CD4-positive, alpha-beta T cell (primary cell): ENCODE measurements around the gene TLCD1. TPM values are rescaled to one million over a fixed set of nuclear protein-coding genes. Genes with fewer than 3 reads are reported as not detected.

Experiments
- ATAC-seq: fragments of 200-7000 bp; cut with Tn5 transposase; one replicate; pipeline ENCODE4 v1.10.0; 2022; ENCODE audit warnings: mild to moderate bottlenecking; ENCODE audit not compliant: poor library complexity
- CTCF ChIA-PET: fragments of 350-600 bp; sonication (Branson Sonifier 250); formaldehyde crosslinking; loops from one replicate; lab custom pipeline; 2021; ENCODE audit warnings: antibody characterized with exemption, inconsistent platforms; lab: Charles Lee
- POLR2A ChIA-PET: fragments of 350-600 bp; sonication (Branson Sonifier 250); formaldehyde crosslinking; loops from one replicate; lab custom pipeline; 2021; ENCODE audit warnings: antibody characterized with exemption, inconsistent platforms; lab: Charles Lee
- DNase-seq, 14 experiments: peaks; one replicate each; pipeline ENCODE4 v3.0.0-alpha.2; 2013 to 2020; ENCODE audit warnings: mixed read lengths in 2 of 14
- H3K27ac ChIP-seq, 2 donors: one replicate each; pipeline versions ENCODE4 v1.5.1 to v1.7.0; 2013; ENCODE audit warnings: low read length in 2 of 2, low read depth in 1 of 2, mild to moderate bottlenecking in 1 of 2
- H3K27me3 ChIP-seq, 2 experiments: 1 replicate in 1 of 2; 2 replicates in 1 of 2; pipeline versions ENCODE4 v1.6.1 to v1.7.0; 2013; ENCODE audit warnings: low read length in 2 of 2, control low read depth in 1 of 2, mild to moderate bottlenecking in 1 of 2, moderate library complexity in 1 of 2; ENCODE audit not compliant: insufficient read depth in 2 of 2, control insufficient read depth in 1 of 2
- H3K36me3 ChIP-seq: one replicate; pipeline ENCODE4 v1.6.1; 2013; ENCODE audit warnings: low read length, control low read depth; ENCODE audit not compliant: insufficient read depth
- H3K4me1 ChIP-seq: one replicate; pipeline ENCODE4 v1.6.1; 2013; ENCODE audit warnings: low read length, control low read depth; ENCODE audit not compliant: insufficient read depth
- H3K4me3 ChIP-seq: one replicate; pipeline ENCODE4 v1.5.1; 2013; ENCODE audit warnings: mild to moderate bottlenecking, low read length, moderate library complexity
- H3K9me3 ChIP-seq, 2 experiments: 1 replicate in 1 of 2; 2 replicates in 1 of 2; pipeline versions ENCODE4 v1.6.1 to v1.7.0; 2013; ENCODE audit warnings: low read length in 2 of 2, mild to moderate bottlenecking in 2 of 2, control low read depth in 1 of 2, moderate library complexity in 1 of 2; ENCODE audit not compliant: control insufficient read depth in 1 of 2, insufficient read depth in 1 of 2
- H3K27ac Mint-ChIP-seq: one replicate; pipeline ENCODE4 v1.8.0; 2020; ENCODE audit warnings: mixed read lengths
- H3K27me3 Mint-ChIP-seq: one replicate; pipeline ENCODE4 v1.8.0; 2021; ENCODE audit warnings: mixed read lengths
- H3K36me3 Mint-ChIP-seq: one replicate; pipeline ENCODE4 v1.8.0; 2021; ENCODE audit warnings: low read depth, mixed read lengths
- H3K4me1 Mint-ChIP-seq: one replicate; pipeline ENCODE4 v1.8.0; 2021; ENCODE audit warnings: low read depth, mixed read lengths
- H3K4me3 Mint-ChIP-seq: one replicate; pipeline ENCODE4 v1.8.0; 2020; ENCODE audit warnings: mild to moderate bottlenecking, mixed read lengths
- H3K9me3 Mint-ChIP-seq: one replicate; pipeline ENCODE4 v1.8.0; 2020; ENCODE audit warnings: mixed read lengths
- CTCF ChIP-seq: fragments of 200-600 bp; IDR thresholded peaks from one replicate; pipeline ENCODE4 v1.8.0; 2022; ENCODE audit warnings: antibody characterized with exemption, mild to moderate bottlenecking
- intact Hi-C, 2 experiments: fragments of 100-400 bp; cut with DNase I in 1 of 2; cut with micrococcal nuclease in 1 of 2; formaldehyde crosslinking; loops; one replicate each; pipeline versions ENCODE4 v1.15.1 to v1.9.0; 2023 to 2025; cut with DNase I, micrococcal nuclease
- total RNA-seq, 174 experiments: library from RNA in 2 of 174; stranded (reverse) in 2 of 174; gene quantifications; one replicate each; pipeline ENCODE4 v1.2.3 and lab custom pipeline; 2021 to 2026

TLCD1 gene
- total RNA-seq, 2 experiments from 2014 or later: 0.39 to 0.60 TPM

GRCh38 chr17:28735242-28735722, 9.2 kb upstream of the TLCD1 start:
- Histone ChIP-seq H3K27ac (no peak overlapping the region), H3K4me1 (peaks cover 16% of the 10 kb centered on the region), H3K9me3 (no peaks in the 10 kb centered on the region), H3K4me3 (no peak overlapping the region), H3K36me3 (no peaks in the 10 kb centered on the region), H3K27me3 (no peaks in the 10 kb centered on the region)
- Mint-ChIP-seq H3K4me1 (peaks cover 12% of the 10 kb centered on the region), H3K36me3 (peaks cover 5% of the 10 kb centered on the region), H3K4me3 (no peak overlapping the region), H3K9me3 (no peaks in the 10 kb centered on the region), H3K27me3 (no peaks in the 10 kb centered on the region), H3K27ac (no peak overlapping the region)
- DNase-seq (no peak), ATAC-seq (no peak)
- intact Hi-C loops: no loop called here
- CTCF ChIA-PET: interaction anchor here (0.9 to 2.2 kb wide), 3 partner anchors 8 to 28 kb away, joined by 3 to 7 read pairs (median 4); no protein-coding TSS in a partner anchor
- POLR2A ChIA-PET: no interaction called here
- TF ChIP-seq CTCF: no peak

GRCh38 chr17:28734712-28735241, 8.7 kb upstream of the TLCD1 start:
- no peak overlapping the region for H3K4me3 ChIP-seq
- Mint-ChIP-seq H3K27ac (no peak overlapping the region), H3K4me1 (peaks cover 15% of the 10 kb centered on the region), H3K9me3 (no peaks in the 10 kb centered on the region), H3K36me3 (peaks cover 5% of the 10 kb centered on the region), H3K4me3 (no peak overlapping the region), H3K27me3 (no peaks in the 10 kb centered on the region)
- H3K9me3 ChIP-seq: no peaks in the 10 kb centered on the region
- no peak overlapping the region for H3K27ac ChIP-seq
- no peaks in the 10 kb centered on the region for H3K27me3 ChIP-seq
- ATAC-seq (no peak), DNase-seq (peak in 1 of 14 experiments; percentile 5)
- TF ChIP-seq CTCF: no peak
- no peaks in the 10 kb centered on the region for H3K36me3 ChIP-seq
- ChIA-PET POLR2A (no interaction called here), CTCF (interaction anchor here (2.2 kb wide), 1 partner anchor 15 kb away, joined by 7 read pairs; no protein-coding TSS in a partner anchor)
- H3K4me1 ChIP-seq: peaks cover 16% of the 10 kb centered on the region
- intact Hi-C loops: no loop called here

- Histone ChIP-seq H3K27ac (no peak overlapping the region), H3K27me3 (no peaks in the 10 kb centered on the region), H3K9me3 (no peaks in the 10 kb centered on the region), H3K4me1 (peaks cover 17% of the 10 kb centered on the region), H3K4me3 (no peak overlapping the region), H3K36me3 (no peaks in the 10 kb centered on the region)
- Mint-ChIP-seq H3K4me3 (no peak overlapping the region), H3K9me3 (no peaks in the 10 kb centered on the region), H3K36me3 (peaks cover 8% of the 10 kb centered on the region), H3K27ac (no peak overlapping the region), H3K4me1 (peaks cover 16% of the 10 kb centered on the region), H3K27me3 (no peaks in the 10 kb centered on the region)
- DNase-seq (no peak), ATAC-seq (no peak)
- no peak for TF ChIP-seq CTCF
- POLR2A ChIA-PET: no interaction called here
- CTCF ChIA-PET: interaction anchor here (1.0 to 1.1 kb wide), 2 partner anchors 17 to 30 kb away, joined by 3 read pairs; no protein-coding TSS in a partner anchor
- intact Hi-C loops: no loop called here
Measured at GRCh38 chr17:28733346-28733745, 7.3 kb upstream of the TLCD1 start.
